HEK293T (cell line): Measurements from ENCODE around the gene CASP9.

ENCODE experiments used
- CTCF ChIA-PET: fragments of 350-600 bp; formaldehyde crosslinking; extraction: SDS; loops from one replicate; lab custom pipeline; 2021; ENCODE audit warnings: antibody characterized with exemption, inconsistent platforms; lab: Yijun Ruan, JAX
- POLR2A ChIA-PET: fragments of 350-600 bp; formaldehyde crosslinking; extraction: SDS; loops from one replicate; lab custom pipeline; 2020; ENCODE audit warnings: antibody characterized with exemption, inconsistent platforms; lab: Yijun Ruan, JAX
- DNase-seq: peaks from one replicate; pipeline ENCODE4 v3.0.0; 2012; ENCODE audit warnings: mixed read lengths; ENCODE audit errors: extremely low spot score
- ARNT ChIP-seq: fragments of 450-650 bp; IDR thresholded peaks from 2 replicates; pipeline ENCODE4 v1.6.1; 2017; ENCODE audit warnings: mild to moderate bottlenecking
- BHLHE40 ChIP-seq: fragments of 450-650 bp; IDR thresholded peaks from 2 replicates; pipeline ENCODE4 v1.6.1; 2016; ENCODE audit warnings: mild to moderate bottlenecking, moderate library complexity, borderline replicate concordance
- CTBP1 ChIP-seq: fragments of 450-650 bp; IDR thresholded peaks from 2 replicates; pipeline ENCODE4 v1.6.1; 2016; ENCODE audit warnings: borderline replicate concordance
- ELF4 ChIP-seq: fragments of 450-650 bp; IDR thresholded peaks from 2 replicates; pipeline ENCODE4 v1.6.1; 2017; ENCODE audit warnings: antibody characterized with exemption
- FOXA1 ChIP-seq: fragments of 450-650 bp; IDR thresholded peaks from 2 replicates; pipeline ENCODE4 v1.6.1; 2016; ENCODE audit warnings: mild to moderate bottlenecking
- FOXK2 ChIP-seq: fragments of 450-650 bp; IDR thresholded peaks from 2 replicates; pipeline ENCODE4 v1.6.1; 2016; ENCODE audit warnings: mild to moderate bottlenecking
- FOXM1 ChIP-seq: fragments of 450-650 bp; IDR thresholded peaks from 2 replicates; pipeline ENCODE4 v1.6.1; 2017; ENCODE audit warnings: mild to moderate bottlenecking, borderline replicate concordance
- HDGF ChIP-seq: fragments of 450-650 bp; IDR thresholded peaks from 2 replicates; pipeline ENCODE4 v1.6.1; 2017; ENCODE audit warnings: antibody characterized with exemption, borderline replicate concordance
- L3MBTL2 ChIP-seq: fragments of 450-650 bp; conservative IDR thresholded peaks from 2 replicates; pipeline ENCODE4 v1.6.1; 2016; ENCODE audit warnings: mild to moderate bottlenecking
- LEF1 ChIP-seq: fragments of 450-650 bp; IDR thresholded peaks from 2 replicates; pipeline ENCODE4 v1.6.1; 2017; ENCODE audit warnings: mild to moderate bottlenecking, borderline replicate concordance
- NFRKB ChIP-seq: fragments of 450-650 bp; IDR thresholded peaks from 2 replicates; pipeline ENCODE4 v1.6.1; 2016; ENCODE audit warnings: mild to moderate bottlenecking, moderate library complexity
- SP1 ChIP-seq: fragments of 450-650 bp; IDR thresholded peaks from 2 replicates; pipeline ENCODE4 v1.6.1; 2017
- SUZ12 ChIP-seq: fragments of 450-650 bp; IDR thresholded peaks from 2 replicates; pipeline ENCODE4 v1.6.1; 2016; ENCODE audit warnings: mild to moderate bottlenecking
- TARDBP ChIP-seq: fragments of 450-650 bp; IDR thresholded peaks from 2 replicates; pipeline ENCODE4 v1.6.1; 2016
- ZNF384 ChIP-seq: fragments of 450-650 bp; IDR thresholded peaks from 2 replicates; pipeline ENCODE4 v1.6.1; 2016
- TF ChIP-seq, protein P1 (sequence below): fragments of 450-650 bp; IDR thresholded peaks from 2 replicates; pipeline ENCODE4 v1.6.1; 2016

Gene CASP9

GRCh38 chr1:15513919-15514318 is 10.1 kb downstream of the CASP9 start:
- TF ChIP-seq HDGF: no peak
- no peak for TF ChIP-seq SUZ12
- TF ChIP-seq L3MBTL2: no peak
- TF ChIP-seq NFRKB: no peak
- CTCF ChIA-PET: no interaction called here
- no peak for DNase-seq
- POLR2A ChIA-PET: no interaction called here

- ChIA-PET POLR2A (no interaction called here), CTCF (no interaction called here)
- DNase-seq: no peak
- TF ChIP-seq ELF4: no peak
- no peak for TF ChIP-seq FOXM1
- TF ChIP-seq L3MBTL2: no peak
- TF ChIP-seq SUZ12: no peak
- no peak for TF ChIP-seq CTBP1
- TF ChIP-seq ARNT: no peak
- no peak for TF ChIP-seq NFRKB
- TF ChIP-seq TARDBP: no peak
- no peak for TF ChIP-seq BHLHE40
- TF ChIP-seq ZNF384: no peak
Observed at GRCh38 chr1:15513192-15513591, 10.8 kb downstream of the CASP9 start.

DNA sequence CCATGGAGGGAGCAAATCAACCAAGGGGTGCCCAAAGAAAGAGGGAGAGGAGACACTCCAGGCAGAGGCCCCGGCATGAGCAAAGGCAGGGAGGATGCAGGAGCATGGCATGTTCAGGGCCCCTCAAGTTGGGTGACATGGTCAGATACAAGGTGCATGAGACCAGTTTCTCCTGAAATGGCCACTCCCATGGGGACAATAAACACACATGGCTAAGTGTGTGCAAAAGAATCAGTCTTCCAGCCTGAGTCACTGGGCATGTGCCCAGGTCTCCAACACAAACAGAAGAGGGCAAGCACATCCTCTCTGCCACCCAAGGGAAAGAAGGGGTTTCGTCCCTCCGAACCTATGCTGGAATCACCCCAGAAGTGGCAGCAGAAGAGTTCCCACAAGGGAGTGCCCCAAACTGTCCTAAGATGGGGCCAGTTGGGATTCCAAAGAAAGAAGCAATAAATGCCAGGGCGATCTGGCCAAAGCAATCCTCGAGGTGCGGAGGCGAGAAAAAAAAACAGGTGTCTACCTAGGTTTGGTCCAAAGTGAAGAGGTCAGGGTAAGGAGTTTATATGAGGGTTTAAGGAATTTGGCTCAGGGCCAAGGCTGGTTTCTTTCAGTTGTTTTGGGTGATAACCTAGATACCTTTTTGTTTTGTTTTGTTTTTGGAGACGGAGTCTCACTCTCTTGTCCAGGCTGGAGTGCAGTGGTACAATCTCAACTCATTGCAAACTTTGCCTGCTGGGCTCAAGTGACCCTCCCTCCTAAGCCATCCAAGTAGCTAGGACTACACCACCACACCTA is 13.2 kb downstream of the CASP9 start:
- POLR2A ChIA-PET: no interaction called here
- CTCF ChIA-PET: no interaction called here
- DNase-seq: no peak
- TF ChIP-seq HDGF (no peak), TARDBP (no peak), SP1 (no peak), CTBP1 (no peak), LEF1 (no peak), ELF4 (no peak), BHLHE40 (no peak), SUZ12 (no peak), FOXK2 (no peak), FOXA1 (no peak), ZNF384 (no peak)
- TF ChIP-seq, protein P1, sequence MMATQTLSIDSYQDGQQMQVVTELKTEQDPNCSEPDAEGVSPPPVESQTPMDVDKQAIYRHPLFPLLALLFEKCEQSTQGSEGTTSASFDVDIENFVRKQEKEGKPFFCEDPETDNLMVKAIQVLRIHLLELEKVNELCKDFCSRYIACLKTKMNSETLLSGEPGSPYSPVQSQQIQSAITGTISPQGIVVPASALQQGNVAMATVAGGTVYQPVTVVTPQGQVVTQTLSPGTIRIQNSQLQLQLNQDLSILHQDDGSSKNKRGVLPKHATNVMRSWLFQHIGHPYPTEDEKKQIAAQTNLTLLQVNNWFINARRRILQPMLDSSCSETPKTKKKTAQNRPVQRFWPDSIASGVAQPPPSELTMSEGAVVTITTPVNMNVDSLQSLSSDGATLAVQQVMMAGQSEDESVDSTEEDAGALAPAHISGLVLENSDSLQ: no peak

DNA sequence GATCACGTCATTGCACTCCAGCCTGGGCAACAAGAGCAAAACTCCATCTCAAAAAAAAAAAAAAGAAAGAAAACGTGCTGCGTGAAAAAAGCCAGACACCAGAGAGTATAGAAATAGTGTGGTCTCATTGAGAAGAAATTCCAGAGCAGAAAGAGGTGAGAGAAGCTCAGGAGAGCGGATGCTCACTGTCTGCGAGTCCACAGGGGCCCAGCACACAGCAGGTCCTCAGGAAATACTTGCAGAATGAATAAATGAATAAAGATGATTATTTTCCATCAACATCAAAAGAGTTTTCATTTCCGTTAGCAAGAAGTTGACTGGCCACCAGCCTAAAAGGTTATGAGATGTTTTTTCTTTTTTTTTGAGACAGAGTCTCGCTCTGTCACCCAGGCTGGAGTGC is 14.4 kb downstream of the CASP9 start:
- no peak for DNase-seq
- TF ChIP-seq HDGF (no peak), FOXK2 (no peak), L3MBTL2 (no peak), ARNT (no peak), ZNF384 (no peak), NFRKB (no peak), CTBP1 (no peak), SP1 (no peak), TARDBP (no peak), FOXA1 (no peak), FOXM1 (no peak), ELF4 (no peak), BHLHE40 (no peak), SUZ12 (no peak), LEF1 (no peak)
- TF ChIP-seq, protein P1: no peak
- ChIA-PET CTCF (no interaction called here), POLR2A (no interaction called here)

DNA sequence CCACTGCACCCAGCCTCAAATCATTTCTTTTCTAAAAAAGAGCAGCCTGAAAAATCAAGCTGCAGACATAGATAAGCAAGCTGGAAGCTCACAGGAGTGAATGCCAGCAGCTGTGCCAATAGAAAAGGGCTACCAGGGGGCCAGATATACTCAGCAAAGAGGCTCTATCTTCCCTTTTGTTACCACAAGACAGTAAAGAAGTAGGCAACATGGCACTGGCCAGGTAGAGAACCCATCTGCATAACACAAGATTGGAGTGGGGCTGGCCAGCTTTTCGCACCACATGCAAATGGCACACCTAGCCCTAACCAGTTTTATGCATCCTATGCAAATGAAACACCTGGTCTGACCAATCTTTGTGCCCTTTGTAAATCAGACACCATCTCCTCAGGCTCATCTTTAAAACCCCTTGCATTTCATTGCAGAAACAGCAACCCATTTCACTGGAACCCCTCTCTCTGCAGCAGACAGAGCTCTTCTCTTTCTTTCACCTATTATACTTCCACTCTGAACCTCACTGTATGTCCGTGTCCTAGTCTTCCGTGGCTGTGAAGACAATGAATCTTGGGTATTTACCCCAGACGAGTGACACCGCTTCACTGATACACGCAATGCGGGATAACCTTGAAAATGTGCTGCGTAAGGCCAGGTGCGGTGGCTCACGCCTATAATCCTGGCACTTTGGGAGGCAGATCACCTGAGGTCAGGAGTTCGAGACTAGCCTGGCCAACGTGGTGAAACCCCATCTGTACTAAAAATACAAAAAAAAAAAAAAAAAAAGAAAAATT is 15.1 kb downstream of the CASP9 start:
- ChIA-PET CTCF (no interaction called here), POLR2A (no interaction called here)
- TF ChIP-seq FOXA1 (no peak), NFRKB (no peak), FOXM1 (no peak), ZNF384 (no peak), CTBP1 (no peak), SUZ12 (no peak), L3MBTL2 (no peak), ELF4 (no peak), HDGF (no peak), LEF1 (no peak), TARDBP (no peak), FOXK2 (no peak), SP1 (no peak)
- TF ChIP-seq, protein P1: no peak
- no peak for DNase-seq

- POLR2A ChIA-PET: no interaction called here
- DNase-seq: no peak
- CTCF ChIA-PET: no interaction called here
- TF ChIP-seq ARNT (no peak), LEF1 (no peak), L3MBTL2 (no peak), ELF4 (no peak), FOXK2 (no peak), CTBP1 (no peak), BHLHE40 (no peak), SP1 (no peak)
Observed at GRCh38 chr1:15507278-15507677, 16.7 kb downstream of the CASP9 start.
